Fibroblast of mammary gland (primary cell): ENCODE measurements around the gene SLC23A3.

Experiments
- DNase-seq: peaks from one replicate; pipeline ENCODE4 v3.0.0-alpha.2; 2010; ENCODE audit warnings: low read depth
- H3K4me3 ChIP-seq: 2 replicates; pipeline ENCODE4 v1.5.1; 2011; ENCODE audit warnings: low read depth, mild to moderate bottlenecking, low read length, moderate library complexity; ENCODE audit not compliant: control insufficient read depth
- TF ChIP-seq, protein P1 (sequence below): conservative IDR thresholded peaks from 2 replicates; pipeline ENCODE4 v1.5.1; 2011; ENCODE audit warnings: low read depth, low read length, inconsistent platforms; ENCODE audit not compliant: control insufficient read depth, insufficient read depth

Gene SLC23A3

GRCh38 chr2:219173176-219173575, 3.3 kb upstream of the SLC23A3 start:
- TF ChIP-seq, protein P1, sequence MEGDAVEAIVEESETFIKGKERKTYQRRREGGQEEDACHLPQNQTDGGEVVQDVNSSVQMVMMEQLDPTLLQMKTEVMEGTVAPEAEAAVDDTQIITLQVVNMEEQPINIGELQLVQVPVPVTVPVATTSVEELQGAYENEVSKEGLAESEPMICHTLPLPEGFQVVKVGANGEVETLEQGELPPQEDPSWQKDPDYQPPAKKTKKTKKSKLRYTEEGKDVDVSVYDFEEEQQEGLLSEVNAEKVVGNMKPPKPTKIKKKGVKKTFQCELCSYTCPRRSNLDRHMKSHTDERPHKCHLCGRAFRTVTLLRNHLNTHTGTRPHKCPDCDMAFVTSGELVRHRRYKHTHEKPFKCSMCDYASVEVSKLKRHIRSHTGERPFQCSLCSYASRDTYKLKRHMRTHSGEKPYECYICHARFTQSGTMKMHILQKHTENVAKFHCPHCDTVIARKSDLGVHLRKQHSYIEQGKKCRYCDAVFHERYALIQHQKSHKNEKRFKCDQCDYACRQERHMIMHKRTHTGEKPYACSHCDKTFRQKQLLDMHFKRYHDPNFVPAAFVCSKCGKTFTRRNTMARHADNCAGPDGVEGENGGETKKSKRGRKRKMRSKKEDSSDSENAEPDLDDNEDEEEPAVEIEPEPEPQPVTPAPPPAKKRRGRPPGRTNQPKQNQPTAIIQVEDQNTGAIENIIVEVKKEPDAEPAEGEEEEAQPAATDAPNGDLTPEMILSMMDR, result no peak
- DNase-seq, result no peak
- H3K4me3 ChIP-seq, result no peak overlapping the region

DNA sequence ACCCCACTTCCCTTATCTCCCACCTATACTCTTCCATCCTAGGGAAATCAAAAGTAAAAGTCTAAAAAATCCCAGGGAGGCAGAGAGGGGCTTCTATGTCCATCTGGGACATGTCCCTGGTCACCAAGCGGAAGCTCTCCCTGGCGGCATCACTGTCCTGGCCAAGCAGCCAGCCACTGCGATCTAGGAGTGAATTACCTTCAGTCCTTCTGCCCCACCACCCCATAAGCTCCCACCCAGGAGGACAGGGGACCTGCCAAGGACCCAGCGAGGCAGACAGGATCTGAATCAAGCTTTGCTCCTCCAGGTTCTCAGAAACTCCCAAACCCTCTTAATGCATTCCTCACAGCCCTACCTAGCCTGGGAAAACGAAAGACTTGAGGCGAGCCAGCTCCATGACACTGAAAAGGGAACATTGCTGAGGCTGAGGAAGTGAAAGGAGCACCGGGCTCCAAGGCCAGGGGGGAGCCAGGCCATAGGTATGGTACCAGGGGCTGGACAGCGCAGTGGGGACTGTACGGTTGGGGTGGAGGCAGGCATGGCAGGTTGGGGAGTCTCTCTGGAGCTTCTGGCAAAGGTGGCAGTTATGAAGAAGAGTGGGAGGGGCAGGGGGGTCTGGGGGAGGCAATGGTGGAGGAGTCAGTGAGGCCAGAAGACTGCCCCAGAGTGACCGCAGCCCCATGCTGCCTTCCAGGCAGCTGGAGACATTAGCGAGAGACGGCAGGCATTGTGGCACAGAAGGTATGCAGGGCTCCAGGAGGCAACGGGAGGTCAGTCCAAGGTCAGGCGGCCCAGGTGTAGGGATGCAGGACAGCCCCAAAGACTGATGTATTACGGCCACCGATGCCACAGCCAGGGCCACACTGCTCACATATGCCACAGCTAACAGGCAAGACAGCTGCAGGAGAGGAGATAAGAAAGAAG, 2.7 kb upstream of the SLC23A3 start:
- TF ChIP-seq, protein P1, result no peak
- no peak for DNase-seq
- no peak overlapping the region for H3K4me3 ChIP-seq

- H3K4me3 ChIP-seq, result no peak overlapping the region
- peak; percentile 93 for DNase-seq
- TF ChIP-seq, protein P1, result peak; percentile 78
These were observed 1.4 kb upstream of the SLC23A3 start for GRCh38 chr2:219171231-219171651.

DNA sequence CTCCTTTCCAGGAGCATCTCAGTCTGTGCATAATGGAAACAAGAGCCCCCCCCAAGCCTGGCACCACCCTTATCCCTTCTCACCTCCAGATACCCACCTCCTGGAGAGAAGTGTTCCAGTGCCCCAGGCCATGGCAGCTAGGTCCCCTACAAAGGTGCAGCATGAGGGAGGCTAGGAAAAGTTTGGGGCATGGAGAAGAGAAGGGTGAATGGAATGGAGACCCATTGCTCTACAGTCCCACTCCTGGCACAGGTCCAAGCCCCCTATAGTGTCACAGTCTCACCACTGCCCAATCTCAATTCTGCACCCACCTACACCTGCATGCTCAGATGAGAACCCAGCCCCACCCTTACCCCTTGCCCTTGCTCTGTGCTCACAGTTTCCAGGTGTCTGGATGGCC, 897 bp downstream of the SLC23A3 start:
- H3K4me3 ChIP-seq, result no peak overlapping the region
- TF ChIP-seq, protein P1, result no peak

GRCh38 chr2:219168526-219168925, 1.3 kb downstream of the SLC23A3 start:
- TF ChIP-seq, protein P1, result no peak
- no peak overlapping the region for H3K4me3 ChIP-seq
- DNase-seq, result no peak

More for the DNA sequence above, 897 bp downstream of the SLC23A3 start:
- DNase-seq, result no peak

- no peak for DNase-seq
- H3K4me3 ChIP-seq, result no peak overlapping the region
- TF ChIP-seq, protein P1, result no peak
These were observed 1.8 kb downstream of the SLC23A3 start for GRCh38 chr2:219167997-219168396.
